NT2/D1 (cell line): Measurements from ENCODE around the gene CATSPERD.

Experiments
- DNase-seq: peaks from one replicate; pipeline ENCODE4 v3.0.0-alpha.2; 2011; ENCODE audit warnings: low read depth, low spot score
- H3K27me3 ChIP-seq: 2 replicates; pipeline ENCODE4 v1.6.0; 2011; ENCODE audit warnings: mild to moderate bottlenecking; ENCODE audit not compliant: insufficient read length, insufficient read depth
- H3K36me3 ChIP-seq: 2 replicates; pipeline ENCODE4 v1.6.1; 2011; ENCODE audit warnings: mild to moderate bottlenecking, low read length, mixed read lengths; ENCODE audit not compliant: insufficient read depth, insufficient read length
- H3K4me1 ChIP-seq: 2 replicates; pipeline ENCODE4 v1.5.1; 2011; ENCODE audit not compliant: insufficient read depth, insufficient read length
- H3K4me3 ChIP-seq: 2 replicates; pipeline ENCODE4 v1.5.1; 2011; ENCODE audit warnings: low read depth; ENCODE audit not compliant: insufficient read length
- H3K9ac ChIP-seq: 2 replicates; pipeline ENCODE4 v1.6.0; 2011; ENCODE audit warnings: low read depth; ENCODE audit not compliant: insufficient read length
- H3K9me3 ChIP-seq: 2 replicates; pipeline ENCODE4 v1.5.1; 2011; ENCODE audit warnings: mild to moderate bottlenecking, low read length; ENCODE audit not compliant: insufficient read depth
- SUZ12 ChIP-seq: IDR thresholded peaks from 2 replicates; pipeline ENCODE4 v1.6.1; 2011; ENCODE audit not compliant: insufficient read length, insufficient read depth; ENCODE audit errors: extremely low read depth
- YY1 ChIP-seq: IDR thresholded peaks from 2 replicates; pipeline ENCODE4 v1.6.1; 2011; ENCODE audit not compliant: insufficient read length, insufficient read depth
- ZNF274 ChIP-seq: IDR thresholded peaks from 2 replicates; pipeline ENCODE4 v1.6.1; 2011; ENCODE audit warnings: mild to moderate bottlenecking, low read depth, low read length

Gene CATSPERD

GRCh38 chr19:5691822-5692722, 28.4 kb upstream of the CATSPERD start:
- Histone ChIP-seq H3K9me3 (no peaks in the 10 kb centered on the region), H3K4me1 (peaks cover 30% of the 10 kb centered on the region), H3K9ac (peak overlapping the region; percentile 99), H3K4me3 (peak overlapping the region; percentile 100), H3K36me3 (peaks cover 69% of the 10 kb centered on the region), H3K27me3 (no peaks in the 10 kb centered on the region)
- DNase-seq: no peak
- no peak for TF ChIP-seq SUZ12
- no peak for TF ChIP-seq YY1
- no peak for TF ChIP-seq ZNF274

GRCh38 chr19:5692723-5693194, 27.7 kb upstream of the CATSPERD start:
- Histone ChIP-seq H3K4me3 (no peak overlapping the region), H3K4me1 (peaks cover 26% of the 10 kb centered on the region), H3K36me3 (peaks cover 73% of the 10 kb centered on the region), H3K27me3 (no peaks in the 10 kb centered on the region), H3K9me3 (no peaks in the 10 kb centered on the region), H3K9ac (peak overlapping the region; percentile 99)
- no peak for TF ChIP-seq YY1
- no peak for TF ChIP-seq ZNF274
- no peak for TF ChIP-seq SUZ12
- DNase-seq: no peak

- H3K4me1 ChIP-seq: peaks cover 25% of the 10 kb centered on the region
- H3K27me3 ChIP-seq: no peaks in the 10 kb centered on the region
- no peak for DNase-seq
- no peak for TF ChIP-seq ZNF274
- TF ChIP-seq YY1: no peak
- no peak for TF ChIP-seq SUZ12
- H3K9ac ChIP-seq: no peak overlapping the region
- H3K9me3 ChIP-seq: no peaks in the 10 kb centered on the region
- H3K36me3 ChIP-seq: peaks cover 78% of the 10 kb centered on the region
- no peak overlapping the region for H3K4me3 ChIP-seq
Observed at GRCh38 chr19:5693195-5694166, 27.0 kb upstream of the CATSPERD start.

- H3K36me3 ChIP-seq: peaks cover 87% of the 10 kb centered on the region
- TF ChIP-seq SUZ12 (no peak), YY1 (no peak), ZNF274 (no peak)
- DNase-seq: no peak
- H3K4me1 ChIP-seq: peaks cover 25% of the 10 kb centered on the region
- H3K4me3 ChIP-seq: no peak overlapping the region
- no peaks in the 10 kb centered on the region for H3K27me3 ChIP-seq
- H3K9ac ChIP-seq: no peak overlapping the region
- H3K9me3 ChIP-seq: no peaks in the 10 kb centered on the region
Observed at GRCh38 chr19:5694167-5694955, 26.1 kb upstream of the CATSPERD start.

GRCh38 chr19:5694956-5695648, 25.3 kb upstream of the CATSPERD start:
- Histone ChIP-seq H3K4me1 (peaks cover 25% of the 10 kb centered on the region), H3K27me3 (no peaks in the 10 kb centered on the region), H3K36me3 (peaks cover 94% of the 10 kb centered on the region), H3K9me3 (no peaks in the 10 kb centered on the region), H3K4me3 (no peak overlapping the region), H3K9ac (no peak overlapping the region)
- TF ChIP-seq SUZ12 (no peak), YY1 (no peak), ZNF274 (no peak)
- DNase-seq: no peak

- H3K27me3 ChIP-seq: no peaks in the 10 kb centered on the region
- peaks cover 25% of the 10 kb centered on the region for H3K4me1 ChIP-seq
- H3K36me3 ChIP-seq: peaks cover 94% of the 10 kb centered on the region
- H3K4me3 ChIP-seq: no peak overlapping the region
- no peak overlapping the region for H3K9ac ChIP-seq
- DNase-seq: no peak
- TF ChIP-seq ZNF274: no peak
- TF ChIP-seq SUZ12: no peak
- TF ChIP-seq YY1: no peak
- peaks cover under 1% of the 10 kb centered on the region; the same call in 1 of the 2 replicates for H3K9me3 ChIP-seq
Observed at GRCh38 chr19:5695649-5696195, 24.7 kb upstream of the CATSPERD start.
